NCI-H146 treated with DMSO at 0.1 percent for 48 hours (cell line): Measurements from ENCODE around the gene NPAS3.

ENCODE experiments used
- DNase-seq: peaks from one replicate; lab custom pipeline; 2025; ENCODE audit not compliant: unreplicated experiment; lab: John Stamatoyannopoulos, UW

Gene NPAS3

DNA sequence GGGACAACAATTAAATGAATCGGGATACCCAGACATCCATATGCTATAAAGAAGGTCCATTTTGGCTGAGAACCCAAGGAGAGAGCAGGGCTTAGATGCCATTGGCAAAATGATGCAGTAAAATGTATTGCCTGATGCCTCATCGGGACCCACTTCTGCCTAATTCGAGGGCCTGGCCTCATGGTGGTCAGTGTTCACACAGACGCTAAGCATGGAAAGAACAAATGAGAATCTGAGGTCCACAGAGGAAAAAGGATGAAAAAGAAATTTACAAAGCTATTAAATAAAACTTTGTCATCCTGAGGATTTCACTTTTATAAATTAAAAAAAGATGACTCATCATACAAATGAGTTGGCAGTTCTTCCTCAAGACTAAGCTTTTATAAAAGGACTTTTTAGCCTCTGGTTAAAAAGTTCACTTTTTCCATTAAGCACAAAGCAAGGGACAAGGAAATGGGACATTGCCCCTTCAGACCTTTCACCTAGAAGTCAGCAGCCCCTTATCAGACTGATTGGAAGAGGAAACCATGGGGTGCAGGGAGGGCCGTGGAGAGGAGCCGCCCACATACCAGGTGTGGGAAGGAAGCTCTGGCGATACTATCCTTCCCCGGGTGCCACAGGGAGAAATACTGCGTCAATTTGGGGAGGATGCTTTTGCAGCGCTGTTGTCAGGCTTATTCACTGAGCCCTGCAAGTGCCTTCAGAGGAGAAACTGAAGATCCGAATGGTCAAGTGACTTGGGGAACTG is 836.2 kb downstream of the NPAS3 start:
- no peak for DNase-seq

DNA sequence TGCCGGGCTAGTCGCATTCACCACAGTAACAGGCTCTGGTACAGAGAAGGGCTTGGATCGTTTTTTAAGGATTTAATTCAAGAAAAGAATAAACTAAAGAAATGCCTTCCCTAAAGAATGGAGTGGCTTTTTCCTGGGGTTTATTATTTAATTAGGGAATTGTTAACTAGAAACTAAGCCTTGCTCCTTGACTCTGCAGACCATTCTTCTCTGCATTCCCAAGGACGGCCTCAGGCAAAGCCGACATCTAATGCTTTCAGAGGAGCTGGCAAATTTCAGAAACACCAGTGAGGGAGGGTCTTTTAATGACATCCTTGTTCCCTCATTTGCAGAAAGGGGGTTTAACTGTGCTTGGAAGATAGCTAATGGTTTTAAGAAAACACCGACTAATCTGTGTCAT is 838.2 kb downstream of the NPAS3 start:
- DNase-seq = no peak

DNA sequence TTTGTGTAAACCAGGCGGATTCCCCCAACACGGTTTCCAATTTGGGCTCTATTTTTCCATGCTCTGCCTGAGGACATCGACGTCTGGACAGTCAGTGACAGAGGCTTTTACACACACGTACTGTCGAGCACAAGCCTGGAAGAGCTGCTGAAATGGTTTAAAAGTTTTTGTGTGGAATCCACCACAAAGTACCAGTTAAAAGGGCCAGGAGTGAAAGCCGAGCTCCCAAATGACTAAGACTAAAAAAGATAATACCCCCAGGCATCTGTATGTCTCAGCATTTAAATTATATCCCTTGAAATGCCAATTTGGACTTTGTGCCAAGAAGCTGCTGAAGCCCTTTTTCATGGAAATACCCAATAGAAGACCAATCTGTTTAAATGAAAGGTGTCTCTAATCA is 839.0 kb downstream of the NPAS3 start:
- DNase-seq = no peak

DNA sequence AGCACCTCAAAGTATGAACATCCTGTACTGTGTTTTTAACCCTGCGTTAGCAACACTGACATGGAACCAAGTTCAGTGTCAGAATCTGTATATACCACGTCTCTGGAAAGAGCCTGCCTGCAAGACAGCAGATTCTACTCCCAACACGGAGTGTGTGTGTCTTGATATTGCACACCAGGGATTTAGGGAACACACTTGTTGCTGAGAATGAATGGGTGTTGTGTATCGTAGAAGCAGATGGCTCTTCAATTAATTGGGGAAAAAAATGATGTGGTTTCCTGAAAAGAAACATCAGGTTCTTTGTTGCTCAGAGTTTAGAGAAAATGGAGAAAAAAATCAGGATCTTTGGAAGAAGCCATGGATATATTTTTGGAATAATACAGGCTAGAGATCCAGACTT is 841.4 kb downstream of the NPAS3 start:
- DNase-seq = no peak

DNA sequence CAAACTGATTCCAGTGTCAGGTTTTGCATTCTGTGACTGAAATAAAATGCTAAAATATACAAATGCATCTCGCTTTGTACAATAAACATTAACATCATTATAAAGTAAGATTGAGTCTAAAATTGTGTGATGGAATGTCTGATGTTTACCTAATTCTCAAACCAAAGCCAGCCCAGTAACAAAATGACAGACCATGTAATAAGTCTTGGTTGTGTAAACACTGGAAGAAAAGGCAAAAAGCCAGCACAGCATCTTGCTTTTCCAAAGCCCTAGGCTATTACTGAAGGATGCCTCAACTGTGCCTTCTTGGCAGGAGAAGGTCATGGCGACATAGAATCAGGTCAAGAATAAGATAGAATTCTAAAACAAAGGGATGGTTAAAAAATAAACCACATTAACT is 842.6 kb downstream of the NPAS3 start:
- DNase-seq = no peak

DNA sequence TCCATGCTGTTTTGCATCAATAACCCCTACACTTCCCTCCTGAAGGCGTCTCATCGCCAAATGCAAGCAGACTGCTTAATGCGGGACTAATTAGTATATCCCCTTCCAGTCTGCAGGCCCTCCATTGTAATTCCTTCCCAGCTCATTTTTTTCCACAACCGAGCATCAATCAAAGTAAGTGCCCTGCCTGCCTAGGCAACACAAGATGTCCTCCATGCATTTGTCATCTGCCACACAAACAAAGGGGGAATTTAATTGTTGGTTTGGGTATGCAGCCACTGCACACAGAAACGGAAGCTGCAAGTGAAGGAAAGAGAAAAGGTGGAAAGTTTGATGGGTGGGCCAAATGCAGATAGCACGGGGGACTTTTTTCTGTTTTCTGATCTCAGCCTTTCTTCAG is 844.2 kb downstream of the NPAS3 start:
- no peak for DNase-seq

DNA sequence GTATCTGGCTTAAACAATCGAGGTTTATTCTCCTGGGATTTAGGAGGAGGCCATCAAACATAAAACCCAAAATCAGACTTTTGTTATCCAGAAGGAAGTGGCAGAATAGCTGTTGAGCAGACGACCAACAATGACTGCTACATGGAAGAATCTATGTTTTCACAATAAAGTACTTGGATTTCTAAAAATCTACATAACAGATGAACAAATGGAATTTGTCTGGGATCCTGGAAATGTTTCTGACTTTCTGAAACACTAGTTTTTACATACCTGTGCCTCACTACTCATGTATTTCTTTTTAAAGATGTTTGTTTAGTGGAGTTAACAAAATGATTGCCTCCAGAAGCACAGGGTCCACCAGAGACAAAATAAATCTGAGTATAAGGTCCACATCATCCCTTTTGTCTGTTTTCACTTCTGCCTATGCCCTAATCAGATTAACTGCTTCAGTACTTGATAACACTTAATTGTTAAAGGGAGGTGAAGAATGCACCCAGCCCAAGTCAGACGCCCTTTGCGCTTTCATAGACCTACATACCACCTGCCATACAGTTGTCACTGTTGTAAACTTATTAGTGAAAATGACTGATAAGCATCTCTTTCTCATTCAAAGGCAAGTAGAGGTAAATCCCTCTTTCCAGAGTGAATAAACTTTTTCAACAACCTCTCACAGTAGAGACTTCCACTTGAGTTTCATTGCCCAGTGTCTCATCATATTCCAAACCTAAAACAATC is 847.6 kb downstream of the NPAS3 start:
- DNase-seq = no peak

DNA sequence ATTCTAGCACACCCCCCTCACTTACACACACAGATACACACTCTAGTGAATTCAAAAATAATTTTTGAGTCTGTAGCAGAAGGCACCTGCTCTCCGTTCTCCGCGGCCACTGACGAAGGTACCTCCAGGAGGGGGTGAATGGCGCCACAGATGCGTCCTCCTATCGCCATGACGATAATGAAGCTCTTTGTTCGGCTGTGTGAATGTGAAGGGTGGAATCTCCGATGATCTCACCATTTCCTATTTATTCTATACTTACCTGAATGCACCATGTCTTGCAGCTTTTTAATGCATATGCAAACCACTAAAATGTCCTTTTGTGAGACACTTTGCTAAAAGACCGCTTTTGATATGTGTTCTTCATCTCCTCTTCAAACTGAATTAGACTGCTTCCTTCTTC is 849.5 kb downstream of the NPAS3 start:
- no peak for DNase-seq

DNA sequence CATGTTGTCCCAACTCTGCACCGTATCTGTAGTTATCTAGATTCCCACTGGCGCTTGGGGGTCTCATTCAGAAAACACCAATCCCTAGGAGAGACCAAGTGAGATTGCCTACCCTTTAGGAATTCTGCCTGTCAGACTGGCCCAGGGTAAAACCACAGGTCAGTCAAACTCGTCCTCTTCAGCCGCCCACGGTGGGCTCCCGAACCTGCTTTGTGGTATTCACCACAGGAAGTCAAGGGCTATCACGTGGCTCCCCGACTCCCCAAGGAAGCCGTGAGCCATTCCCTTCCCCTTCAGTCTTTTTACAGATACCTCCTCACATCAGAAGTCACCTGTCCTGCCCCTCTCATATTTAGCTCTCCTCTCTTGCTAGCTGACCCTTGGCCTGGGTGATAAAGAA is 852.3 kb downstream of the NPAS3 start:
- DNase-seq = no peak

DNA sequence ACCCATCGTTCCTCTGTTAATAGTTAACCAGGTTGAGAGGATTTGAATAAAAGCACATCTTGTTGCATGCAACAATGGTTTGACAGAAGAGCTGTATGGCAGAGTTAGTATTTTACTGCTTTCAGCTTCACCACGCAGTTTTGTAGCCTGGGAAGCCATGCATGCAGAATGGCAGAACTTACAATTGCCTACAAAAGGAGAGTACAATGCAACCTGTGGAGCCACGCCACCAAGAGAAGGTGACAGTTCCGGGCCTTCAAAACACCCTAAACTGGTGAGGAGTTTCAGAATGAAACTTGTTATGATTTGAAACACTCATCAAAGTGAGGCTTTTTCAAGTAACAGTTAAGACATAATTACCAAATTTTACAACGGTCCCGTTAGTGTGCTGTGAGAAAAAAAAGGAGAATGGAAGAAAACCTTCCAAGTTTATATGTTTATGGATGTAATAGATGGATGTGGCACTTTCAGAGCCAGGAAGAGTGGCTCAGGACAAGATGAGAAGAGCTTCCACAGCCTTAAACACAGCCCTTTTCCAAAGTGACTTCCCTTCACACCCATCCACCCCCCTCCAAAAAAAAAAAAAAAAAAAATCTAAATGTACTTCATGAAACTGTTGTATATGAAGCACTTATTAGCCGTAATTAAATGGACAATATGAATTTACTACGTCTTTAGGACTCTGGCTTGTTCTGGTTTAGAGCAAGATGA is 853.5 kb downstream of the NPAS3 start:
- DNase-seq = no peak

DNA sequence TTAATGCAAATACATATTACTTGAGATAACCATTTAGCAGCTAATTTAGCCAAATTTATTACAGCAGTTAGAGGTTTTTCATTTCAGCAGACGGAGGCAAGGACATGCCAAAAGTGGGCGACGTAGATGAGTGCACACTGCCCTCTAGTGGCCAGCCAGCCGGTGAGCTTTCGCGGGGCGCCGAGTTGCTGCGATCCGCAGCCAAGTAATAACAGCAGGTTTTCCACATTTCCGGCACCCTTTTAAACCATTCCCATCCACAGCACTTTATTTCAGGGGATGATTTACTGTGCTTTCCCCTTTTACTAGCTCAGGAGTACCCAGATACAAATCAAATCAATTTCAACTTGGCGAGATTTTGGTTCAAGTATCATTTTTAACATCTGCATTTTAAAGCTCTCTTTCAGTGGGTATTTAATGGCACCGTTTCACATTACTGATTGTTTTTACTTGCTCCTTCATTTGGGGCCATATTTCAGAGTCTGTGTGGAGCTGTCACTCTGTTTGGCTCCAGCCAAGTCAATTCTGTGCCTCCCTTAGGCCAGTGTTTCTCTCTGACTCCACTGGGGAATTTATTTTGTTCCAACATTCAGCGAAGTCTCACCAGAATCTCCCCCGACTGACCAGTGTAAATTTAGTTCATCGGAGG is 854.2 kb downstream of the NPAS3 start:
- DNase-seq = peak; percentile 8

DNA sequence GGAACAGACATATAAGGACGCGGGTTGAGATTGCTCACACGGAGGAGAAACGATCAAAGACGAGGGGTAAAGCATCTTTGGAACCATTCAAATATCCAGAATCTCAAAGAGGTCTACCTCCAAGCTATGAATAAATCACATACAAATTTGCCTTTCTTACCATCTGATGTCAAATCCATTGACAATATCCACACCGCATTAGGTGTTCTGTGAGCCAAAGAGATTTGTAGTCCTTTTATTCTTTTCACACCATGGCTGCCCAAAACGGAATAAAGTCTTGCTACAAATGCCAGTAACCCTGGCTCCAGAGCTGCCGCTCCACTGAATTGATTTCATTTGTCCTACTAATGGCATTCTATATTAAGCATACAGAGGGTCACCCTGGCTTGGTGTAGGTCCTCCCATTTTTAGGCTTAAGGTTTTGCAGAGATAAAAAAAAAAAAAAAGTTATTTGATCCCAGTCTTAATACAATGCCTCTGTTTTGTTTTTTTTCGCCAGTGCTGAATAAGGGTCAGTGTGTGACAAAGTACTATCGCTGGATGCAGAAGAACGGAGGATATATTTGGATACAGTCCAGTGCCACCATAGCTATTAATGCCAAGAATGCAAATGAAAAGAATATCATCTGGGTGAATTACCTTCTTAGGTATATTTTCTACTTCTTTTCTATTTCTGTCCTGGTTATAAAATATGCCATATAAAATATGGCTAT is 854.9 kb downstream of the NPAS3 start:
- DNase-seq = no peak

DNA sequence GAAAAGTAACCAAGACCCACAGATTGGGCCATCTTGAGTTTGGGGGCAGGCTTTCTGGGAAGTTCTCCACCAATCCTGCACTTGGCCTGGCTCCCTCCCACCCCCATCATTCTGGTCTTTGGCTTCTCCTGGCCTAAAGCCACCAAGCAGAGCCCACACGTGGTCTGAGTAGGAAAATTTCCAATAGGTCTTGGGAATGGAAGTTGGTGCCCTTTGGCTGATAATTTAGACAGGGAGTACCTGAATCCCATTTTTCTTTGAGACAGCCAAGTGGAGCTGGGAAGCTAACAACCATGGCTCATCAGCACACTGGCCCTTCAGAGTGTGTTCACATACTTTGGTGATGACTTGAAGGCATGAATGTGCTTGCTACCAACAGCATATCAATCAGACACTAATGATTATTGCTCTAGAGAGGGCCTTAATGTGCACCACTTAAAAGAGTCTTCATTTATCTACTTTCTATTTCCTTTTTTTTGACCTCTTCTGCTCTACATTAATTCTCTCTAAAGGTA is 856.2 kb downstream of the NPAS3 start:
- no peak for DNase-seq

DNA sequence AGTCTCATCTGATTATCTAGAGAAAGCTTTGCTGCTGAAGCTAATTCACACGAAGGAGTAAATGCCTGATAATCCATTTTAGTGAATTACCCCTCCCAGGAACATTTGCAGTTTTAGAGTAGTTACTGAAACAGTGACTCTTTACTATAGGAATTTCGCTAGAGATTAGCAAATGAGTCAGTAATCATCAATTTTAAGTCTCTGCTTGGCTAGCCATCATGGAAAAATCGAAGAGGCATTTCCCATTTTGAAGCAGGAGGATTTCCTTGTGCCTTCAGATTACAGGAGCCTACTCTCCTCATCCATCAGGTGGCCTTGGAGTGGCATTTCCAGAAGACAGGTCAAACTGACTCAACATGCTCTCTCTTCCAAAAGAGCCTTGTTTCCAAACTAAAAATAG is 857.7 kb downstream of the NPAS3 start:
- no peak for DNase-seq

DNA sequence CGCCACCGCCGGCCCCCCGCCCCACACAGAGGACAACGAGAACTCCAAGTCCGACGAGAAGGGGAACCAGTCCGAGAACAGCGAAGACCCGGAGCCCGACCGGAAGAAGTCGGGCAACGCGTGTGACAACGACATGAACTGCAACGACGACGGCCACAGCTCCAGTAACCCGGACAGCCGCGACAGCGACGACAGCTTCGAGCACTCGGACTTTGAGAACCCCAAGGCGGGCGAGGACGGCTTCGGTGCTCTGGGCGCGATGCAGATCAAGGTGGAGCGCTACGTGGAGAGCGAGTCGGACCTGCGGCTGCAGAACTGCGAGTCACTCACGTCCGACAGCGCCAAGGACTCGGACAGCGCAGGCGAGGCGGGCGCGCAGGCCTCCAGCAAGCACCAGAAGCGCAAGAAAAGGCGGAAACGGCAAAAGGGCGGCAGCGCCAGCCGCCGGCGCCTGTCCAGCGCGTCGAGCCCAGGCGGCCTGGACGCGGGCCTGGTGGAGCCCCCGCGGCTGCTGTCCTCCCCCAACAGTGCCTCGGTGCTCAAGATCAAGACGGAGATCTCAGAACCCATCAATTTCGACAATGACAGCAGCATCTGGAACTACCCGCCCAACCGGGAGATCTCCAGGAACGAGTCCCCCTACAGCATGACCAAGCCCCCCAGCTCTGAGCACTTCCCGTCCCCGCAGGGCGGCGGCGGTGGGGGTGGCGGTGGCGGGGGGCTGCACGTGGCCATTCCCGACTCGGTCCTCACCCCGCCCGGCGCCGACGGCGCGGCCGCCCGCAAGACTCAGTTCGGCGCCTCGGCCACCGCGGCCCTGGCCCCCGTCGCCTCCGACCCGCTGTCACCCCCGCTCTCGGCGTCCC is 861.3 kb downstream of the NPAS3 start:
- no peak for DNase-seq

DNA sequence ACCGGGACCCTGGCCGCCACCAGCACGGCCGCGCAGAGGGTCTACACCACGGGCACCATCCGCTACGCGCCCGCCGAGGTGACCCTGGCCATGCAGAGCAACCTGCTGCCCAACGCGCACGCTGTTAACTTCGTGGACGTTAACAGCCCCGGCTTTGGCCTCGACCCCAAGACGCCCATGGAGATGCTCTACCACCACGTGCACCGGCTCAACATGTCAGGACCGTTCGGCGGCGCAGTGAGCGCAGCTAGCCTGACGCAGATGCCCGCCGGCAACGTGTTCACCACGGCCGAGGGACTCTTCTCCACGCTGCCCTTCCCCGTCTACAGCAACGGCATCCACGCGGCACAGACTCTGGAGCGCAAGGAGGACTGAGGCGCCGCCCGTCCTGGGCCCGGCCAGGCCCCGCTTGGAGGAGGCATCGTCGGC is 862.1 kb downstream of the NPAS3 start:
- DNase-seq = no peak

DNA sequence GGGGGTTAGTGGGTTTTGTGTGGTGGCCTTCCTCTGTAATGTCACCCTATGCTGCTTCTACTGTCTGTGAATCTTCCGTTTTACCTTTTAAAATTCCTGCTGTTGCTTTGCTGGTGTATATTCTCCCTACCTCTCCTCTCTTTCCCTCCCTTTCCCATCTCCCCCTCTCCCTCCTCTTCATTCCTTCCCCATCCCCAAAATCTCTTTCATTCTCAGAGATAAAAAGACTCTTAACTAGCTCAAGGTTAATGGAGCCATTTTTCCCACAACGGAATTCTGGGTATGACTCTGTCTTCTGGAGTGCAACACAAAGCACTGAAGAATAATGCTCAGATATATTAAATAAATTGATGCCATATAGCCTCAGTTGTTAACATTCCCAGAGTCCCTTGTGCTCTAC is 864.1 kb downstream of the NPAS3 start:
- no peak for DNase-seq

DNA sequence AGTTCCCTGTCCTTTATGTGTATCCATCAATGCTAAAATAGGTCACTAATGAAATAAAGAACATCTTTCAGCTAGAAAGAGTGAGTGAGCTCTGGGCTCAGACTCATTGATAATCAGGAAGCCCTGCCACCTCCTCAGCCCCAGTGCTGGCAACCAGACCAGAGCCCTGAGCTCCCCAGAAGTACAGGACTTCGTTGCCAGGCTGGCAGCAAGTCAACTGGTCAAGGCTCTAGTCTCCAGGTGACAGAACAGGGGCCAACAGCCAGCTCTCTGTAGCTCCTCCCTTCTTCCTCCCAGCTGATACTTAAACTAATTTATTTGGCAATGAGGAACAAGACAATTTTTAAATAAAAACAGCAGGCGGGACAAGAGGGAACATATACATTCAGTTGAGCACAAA is 866.9 kb downstream of the NPAS3 start:
- DNase-seq = no peak

DNA sequence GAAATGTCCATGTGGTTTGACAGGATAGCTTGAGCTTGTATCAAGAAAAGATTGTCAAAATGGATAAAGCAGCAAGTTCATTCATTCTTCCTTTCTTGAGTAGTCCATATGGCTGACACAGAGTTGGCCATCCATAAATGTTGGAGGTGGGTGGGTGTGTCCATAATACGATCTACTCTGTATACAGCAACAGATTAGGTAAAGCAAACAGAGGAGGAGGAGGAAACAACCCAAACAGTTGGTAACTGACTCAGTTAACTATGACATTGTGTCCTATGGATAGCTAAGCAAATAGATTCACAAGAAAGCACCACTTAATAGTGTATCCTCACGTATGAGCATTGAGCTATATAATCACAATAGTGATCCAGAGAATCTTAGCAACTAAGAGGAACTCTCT is 868.2 kb downstream of the NPAS3 start:
- no peak for DNase-seq

DNA sequence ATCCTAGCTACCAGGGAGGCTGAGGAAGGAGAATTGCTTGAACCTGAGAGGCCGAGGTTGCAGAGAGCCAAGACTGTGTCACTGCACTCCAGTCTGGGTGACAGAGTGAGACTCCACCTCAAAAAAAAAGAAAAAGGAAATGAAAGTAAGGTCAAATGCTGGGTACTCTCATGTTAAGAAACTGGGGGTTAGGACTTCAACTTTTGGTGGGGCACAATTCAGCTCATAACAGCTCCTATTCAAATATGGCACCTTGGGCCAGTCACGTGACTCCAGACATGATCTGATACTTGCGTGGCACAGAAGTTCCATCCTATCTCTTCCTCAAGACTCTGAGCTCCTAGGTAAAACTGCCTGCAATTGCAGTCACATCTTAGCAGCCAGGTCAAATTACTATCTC is 869.5 kb downstream of the NPAS3 start:
- DNase-seq = no peak
